SK-N-SH treated with all-trans-retinoic acid at 6 μM for 48 hours (cell line): ENCODE measurements around the gene NOL9.

Experiments used
- ATAC-seq: fragments of 200-7000 bp; cut with Tn5 transposase; 3 replicates; pipeline ENCODE4 v1.9.1; 2020; ENCODE audit warnings: mild to moderate bottlenecking, moderate library complexity
- ARNTL ChIP-seq: fragments of 450-650 bp; formaldehyde crosslinking; IDR thresholded peaks from 2 replicates; pipeline ENCODE4 v1.5.0; 2020; ENCODE audit warnings: low read depth, mild to moderate bottlenecking, moderate library complexity, borderline replicate concordance
- BACH2 ChIP-seq: fragments of 250-450 bp; sonication (Bioruptor Pico); IDR thresholded peaks from 2 replicates; pipeline ENCODE4 v1.9.0; 2021; ENCODE audit warnings: mild to moderate bottlenecking, borderline replicate concordance
- ESRRG ChIP-seq: fragments of 250-450 bp; sonication (Bioruptor Pico); IDR thresholded peaks from 2 replicates; pipeline ENCODE4 v1.6.1; 2021; ENCODE audit warnings: mild to moderate bottlenecking
- GLIS3 ChIP-seq: fragments of 250-450 bp; sonication (Bioruptor Pico); IDR thresholded peaks from 2 replicates; pipeline ENCODE4 v1.5.0; 2020; ENCODE audit warnings: mild to moderate bottlenecking, moderate library complexity
- ISL1 ChIP-seq: fragments of 250-450 bp; sonication (Bioruptor Pico); IDR thresholded peaks from 2 replicates; pipeline ENCODE4 v2.1.2; 2022; ENCODE audit warnings: mild to moderate bottlenecking, moderate library complexity
- OSR1 ChIP-seq: fragments of 250-450 bp; sonication (Bioruptor Pico); IDR thresholded peaks from 2 replicates; pipeline ENCODE4 v1.8.0; 2022; ENCODE audit warnings: moderate library complexity, mild to moderate bottlenecking, inconsistent platforms
- RARB ChIP-seq: fragments of 250-450 bp; sonication (Bioruptor Pico); IDR thresholded peaks from 2 replicates; pipeline ENCODE4 v1.8.0; 2021; ENCODE audit warnings: mild to moderate bottlenecking, moderate library complexity
- SNAI2 ChIP-seq: fragments of 250-450 bp; sonication (Bioruptor Pico); IDR thresholded peaks from 2 replicates; pipeline ENCODE4 v1.5.0; 2020; ENCODE audit warnings: mild to moderate bottlenecking, moderate library complexity
- TCF4 ChIP-seq: fragments of 250-450 bp; sonication (Bioruptor Pico); IDR thresholded peaks from 2 replicates; pipeline ENCODE4 v1.8.0; 2021; ENCODE audit warnings: mild to moderate bottlenecking, moderate library complexity, borderline replicate concordance
- ZFP30 ChIP-seq: fragments of 450-650 bp; formaldehyde crosslinking; IDR thresholded peaks from 2 replicates; pipeline ENCODE4 v1.5.0; 2022; ENCODE audit warnings: mild to moderate bottlenecking, moderate library complexity
- ZNF565 ChIP-seq: fragments of 450-650 bp; formaldehyde crosslinking; conservative IDR thresholded peaks from 2 replicates; pipeline ENCODE4 v1.5.0; 2020; ENCODE audit warnings: low read depth, mild to moderate bottlenecking, moderate library complexity
- ZNF8 ChIP-seq: fragments of 450-650 bp; formaldehyde crosslinking; IDR thresholded peaks from 2 replicates; pipeline ENCODE4 v1.5.0; 2020; ENCODE audit warnings: mild to moderate bottlenecking, moderate library complexity
- TF ChIP-seq, protein P1 (sequence below): fragments of 250-450 bp; sonication (Bioruptor Pico); IDR thresholded peaks from 2 replicates; pipeline ENCODE4 v1.5.0; 2020; ENCODE audit warnings: mild to moderate bottlenecking, moderate library complexity
- TF ChIP-seq, protein P2 (sequence below): fragments of 250-450 bp; sonication (Bioruptor Pico); IDR thresholded peaks from 2 replicates; pipeline ENCODE4 v1.8.0; 2021; ENCODE audit warnings: low read depth, mild to moderate bottlenecking, moderate library complexity, borderline replicate concordance
- TF ChIP-seq, protein P3 (sequence below): fragments of 250-450 bp; sonication (Bioruptor Pico); IDR thresholded peaks from 2 replicates; pipeline ENCODE4 v1.5.1; 2021; ENCODE audit warnings: mild to moderate bottlenecking, moderate library complexity
- TF ChIP-seq, protein P4 (sequence below): fragments of 250-450 bp; sonication (Bioruptor Pico); IDR thresholded peaks from 2 replicates; pipeline ENCODE4 v1.5.1; 2020; ENCODE audit warnings: low read depth, mild to moderate bottlenecking, moderate library complexity
- TF ChIP-seq, protein P5 (sequence below): fragments of 250-450 bp; sonication (Bioruptor Pico); IDR thresholded peaks from 2 replicates; pipeline ENCODE4 v1.8.0; 2020; ENCODE audit warnings: mild to moderate bottlenecking, moderate library complexity, borderline replicate concordance

NOL9 gene

DNA sequence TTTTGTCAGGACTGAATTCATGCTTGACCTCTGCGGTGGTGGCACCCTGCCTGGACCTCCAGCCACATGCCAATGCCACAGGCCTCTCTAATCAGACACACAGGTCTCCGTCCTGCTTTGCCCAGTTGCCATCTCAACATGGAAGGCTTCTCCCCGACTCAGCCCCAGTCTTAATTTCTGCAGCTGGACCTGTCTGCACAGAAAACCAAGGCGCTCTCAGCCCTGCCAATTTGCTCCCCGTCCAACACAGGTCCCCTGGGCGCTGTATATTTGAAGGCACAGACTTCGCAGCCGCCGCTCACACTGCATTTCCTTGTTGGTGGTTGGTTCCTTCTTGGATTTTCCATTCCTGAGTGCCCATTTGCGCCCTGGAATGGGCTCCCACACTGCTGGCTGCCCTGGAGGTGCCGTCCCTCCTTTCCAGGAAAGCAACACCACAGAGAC, 34.8 kb downstream of the NOL9 start:
- no peak; the same call in 2 of the 3 replicates for ATAC-seq

DNA sequence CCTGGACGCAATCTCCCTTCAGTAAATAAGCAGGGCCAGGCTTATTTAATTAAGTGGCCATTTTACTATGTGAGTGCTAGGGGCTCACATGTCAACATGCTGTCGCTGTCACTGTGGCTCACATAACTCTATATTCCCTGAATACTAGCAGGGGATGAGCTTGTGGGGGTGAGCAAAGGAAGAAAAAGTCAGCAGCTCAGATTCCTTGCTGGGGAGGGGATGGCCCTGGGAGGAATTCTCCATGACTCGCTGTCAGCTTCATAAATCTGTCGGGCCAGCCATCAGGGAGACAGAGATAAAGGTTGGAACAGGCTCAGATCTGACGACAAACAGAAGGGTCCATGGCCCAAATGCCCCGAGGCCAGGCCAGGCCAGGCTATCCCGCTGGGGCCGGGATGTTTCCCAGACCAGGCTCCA, 36.9 kb downstream of the NOL9 start:
- peak; percentile 68; the same call in 1 of the 2 replicates for TF ChIP-seq TCF4 (CRISPR knock-in tag)
- no peak for TF ChIP-seq SNAI2 (CRISPR knock-in tag)
- TF ChIP-seq, protein P1, sequence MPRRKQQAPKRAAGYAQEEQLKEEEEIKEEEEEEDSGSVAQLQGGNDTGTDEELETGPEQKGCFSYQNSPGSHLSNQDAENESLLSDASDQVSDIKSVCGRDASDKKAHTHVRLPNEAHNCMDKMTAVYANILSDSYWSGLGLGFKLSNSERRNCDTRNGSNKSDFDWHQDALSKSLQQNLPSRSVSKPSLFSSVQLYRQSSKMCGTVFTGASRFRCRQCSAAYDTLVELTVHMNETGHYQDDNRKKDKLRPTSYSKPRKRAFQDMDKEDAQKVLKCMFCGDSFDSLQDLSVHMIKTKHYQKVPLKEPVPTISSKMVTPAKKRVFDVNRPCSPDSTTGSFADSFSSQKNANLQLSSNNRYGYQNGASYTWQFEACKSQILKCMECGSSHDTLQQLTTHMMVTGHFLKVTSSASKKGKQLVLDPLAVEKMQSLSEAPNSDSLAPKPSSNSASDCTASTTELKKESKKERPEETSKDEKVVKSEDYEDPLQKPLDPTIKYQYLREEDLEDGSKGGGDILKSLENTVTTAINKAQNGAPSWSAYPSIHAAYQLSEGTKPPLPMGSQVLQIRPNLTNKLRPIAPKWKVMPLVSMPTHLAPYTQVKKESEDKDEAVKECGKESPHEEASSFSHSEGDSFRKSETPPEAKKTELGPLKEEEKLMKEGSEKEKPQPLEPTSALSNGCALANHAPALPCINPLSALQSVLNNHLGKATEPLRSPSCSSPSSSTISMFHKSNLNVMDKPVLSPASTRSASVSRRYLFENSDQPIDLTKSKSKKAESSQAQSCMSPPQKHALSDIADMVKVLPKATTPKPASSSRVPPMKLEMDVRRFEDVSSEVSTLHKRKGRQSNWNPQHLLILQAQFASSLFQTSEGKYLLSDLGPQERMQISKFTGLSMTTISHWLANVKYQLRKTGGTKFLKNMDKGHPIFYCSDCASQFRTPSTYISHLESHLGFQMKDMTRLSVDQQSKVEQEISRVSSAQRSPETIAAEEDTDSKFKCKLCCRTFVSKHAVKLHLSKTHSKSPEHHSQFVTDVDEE (CRISPR knock-in tag), result 0 out of 2 replicates have a peak, but pooled peaks have one; percentile 85
- TF ChIP-seq, all 23 proteins: peak for 2
- no peak; the same call in 2 of the 3 replicates for ATAC-seq

More for the DNA sequence above, 34.8 kb downstream of the NOL9 start:
- TF ChIP-seq ZNF8 (no peak), ISL1 (no peak), ESRRG (CRISPR knock-in tag) (no peak), ZNF565 (no peak), BACH2 (CRISPR knock-in tag) (no peak), ARNTL (CRISPR knock-in tag) (no peak), OSR1 (CRISPR knock-in tag) (no peak), ZFP30 (CRISPR knock-in tag) (no peak), TCF4 (CRISPR knock-in tag) (no peak)
- TF ChIP-seq, protein P2, sequence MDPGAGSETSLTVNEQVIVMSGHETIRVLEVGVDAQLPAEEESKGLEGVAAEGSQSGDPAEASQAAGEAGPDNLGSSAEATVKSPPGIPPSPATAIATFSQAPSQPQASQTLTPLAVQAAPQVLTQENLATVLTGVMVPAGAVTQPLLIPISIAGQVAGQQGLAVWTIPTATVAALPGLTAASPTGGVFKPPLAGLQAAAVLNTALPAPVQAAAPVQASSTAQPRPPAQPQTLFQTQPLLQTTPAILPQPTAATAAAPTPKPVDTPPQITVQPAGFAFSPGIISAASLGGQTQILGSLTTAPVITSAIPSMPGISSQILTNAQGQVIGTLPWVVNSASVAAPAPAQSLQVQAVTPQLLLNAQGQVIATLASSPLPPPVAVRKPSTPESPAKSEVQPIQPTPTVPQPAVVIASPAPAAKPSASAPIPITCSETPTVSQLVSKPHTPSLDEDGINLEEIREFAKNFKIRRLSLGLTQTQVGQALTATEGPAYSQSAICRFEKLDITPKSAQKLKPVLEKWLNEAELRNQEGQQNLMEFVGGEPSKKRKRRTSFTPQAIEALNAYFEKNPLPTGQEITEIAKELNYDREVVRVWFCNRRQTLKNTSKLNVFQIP, result no peak
- TF ChIP-seq, protein P1 (CRISPR knock-in tag), result no peak
- TF ChIP-seq, protein P3, sequence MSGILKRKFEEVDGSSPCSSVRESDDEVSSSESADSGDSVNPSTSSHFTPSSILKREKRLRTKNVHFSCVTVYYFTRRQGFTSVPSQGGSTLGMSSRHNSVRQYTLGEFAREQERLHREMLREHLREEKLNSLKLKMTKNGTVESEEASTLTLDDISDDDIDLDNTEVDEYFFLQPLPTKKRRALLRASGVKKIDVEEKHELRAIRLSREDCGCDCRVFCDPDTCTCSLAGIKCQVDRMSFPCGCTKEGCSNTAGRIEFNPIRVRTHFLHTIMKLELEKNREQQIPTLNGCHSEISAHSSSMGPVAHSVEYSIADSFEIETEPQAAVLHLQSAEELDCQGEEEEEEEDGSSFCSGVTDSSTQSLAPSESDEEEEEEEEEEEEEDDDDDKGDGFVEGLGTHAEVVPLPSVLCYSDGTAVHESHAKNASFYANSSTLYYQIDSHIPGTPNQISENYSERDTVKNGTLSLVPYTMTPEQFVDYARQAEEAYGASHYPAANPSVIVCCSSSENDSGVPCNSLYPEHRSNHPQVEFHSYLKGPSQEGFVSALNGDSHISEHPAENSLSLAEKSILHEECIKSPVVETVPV, result no peak
- TF ChIP-seq, protein P4, sequence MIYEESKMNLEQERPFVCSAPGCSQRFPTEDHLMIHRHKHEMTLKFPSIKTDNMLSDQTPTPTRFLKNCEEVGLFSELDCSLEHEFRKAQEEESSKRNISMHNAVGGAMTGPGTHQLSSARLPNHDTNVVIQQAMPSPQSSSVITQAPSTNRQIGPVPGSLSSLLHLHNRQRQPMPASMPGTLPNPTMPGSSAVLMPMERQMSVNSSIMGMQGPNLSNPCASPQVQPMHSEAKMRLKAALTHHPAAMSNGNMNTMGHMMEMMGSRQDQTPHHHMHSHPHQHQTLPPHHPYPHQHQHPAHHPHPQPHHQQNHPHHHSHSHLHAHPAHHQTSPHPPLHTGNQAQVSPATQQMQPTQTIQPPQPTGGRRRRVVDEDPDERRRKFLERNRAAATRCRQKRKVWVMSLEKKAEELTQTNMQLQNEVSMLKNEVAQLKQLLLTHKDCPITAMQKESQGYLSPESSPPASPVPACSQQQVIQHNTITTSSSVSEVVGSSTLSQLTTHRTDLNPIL, result no peak
- TF ChIP-seq, protein P5, sequence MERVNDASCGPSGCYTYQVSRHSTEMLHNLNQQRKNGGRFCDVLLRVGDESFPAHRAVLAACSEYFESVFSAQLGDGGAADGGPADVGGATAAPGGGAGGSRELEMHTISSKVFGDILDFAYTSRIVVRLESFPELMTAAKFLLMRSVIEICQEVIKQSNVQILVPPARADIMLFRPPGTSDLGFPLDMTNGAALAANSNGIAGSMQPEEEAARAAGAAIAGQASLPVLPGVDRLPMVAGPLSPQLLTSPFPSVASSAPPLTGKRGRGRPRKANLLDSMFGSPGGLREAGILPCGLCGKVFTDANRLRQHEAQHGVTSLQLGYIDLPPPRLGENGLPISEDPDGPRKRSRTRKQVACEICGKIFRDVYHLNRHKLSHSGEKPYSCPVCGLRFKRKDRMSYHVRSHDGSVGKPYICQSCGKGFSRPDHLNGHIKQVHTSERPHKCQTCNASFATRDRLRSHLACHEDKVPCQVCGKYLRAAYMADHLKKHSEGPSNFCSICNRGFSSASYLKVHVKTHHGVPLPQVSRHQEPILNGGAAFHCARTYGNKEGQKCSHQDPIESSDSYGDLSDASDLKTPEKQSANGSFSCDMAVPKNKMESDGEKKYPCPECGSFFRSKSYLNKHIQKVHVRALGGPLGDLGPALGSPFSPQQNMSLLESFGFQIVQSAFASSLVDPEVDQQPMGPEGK (CRISPR knock-in tag), result no peak

DNA sequence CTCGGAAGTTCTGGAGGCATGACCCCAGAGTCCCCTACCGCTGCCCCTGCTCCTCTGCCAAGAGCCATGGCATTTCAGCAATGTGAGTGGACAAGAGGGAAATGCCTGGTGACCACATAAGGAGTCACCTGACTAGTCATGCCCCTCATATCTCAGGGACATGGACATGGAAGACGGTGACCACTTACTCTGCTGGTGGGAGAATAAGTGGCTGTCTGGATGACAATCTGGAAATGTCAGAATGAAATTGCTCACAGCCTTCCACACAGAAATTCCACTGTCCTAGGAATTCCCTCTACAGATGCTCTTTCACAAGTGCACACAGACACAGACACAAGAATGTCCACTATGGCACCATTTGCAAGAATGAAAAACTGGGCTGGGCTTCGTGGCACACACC, 38.5 kb downstream of the NOL9 start:
- ATAC-seq, result no peak

More for the DNA sequence above, 38.5 kb downstream of the NOL9 start:
- TF ChIP-seq GLIS3 (CRISPR knock-in tag) (no peak), TCF4 (CRISPR knock-in tag) (no peak), ZNF565 (no peak), RARB (CRISPR knock-in tag) (no peak)
- TF ChIP-seq, protein P5 (CRISPR knock-in tag), result no peak
